Measurements from ENCODE around the gene SFXN5.

GRCh38 chr2:73021371-73022010 lies 50.0 kb downstream of the SFXN5 start:
- TF ChIP-seq CTCF (IDR thresholded peaks at IDR 0.05) (no peak), POLR2A (IDR thresholded peaks at IDR 0.05) (no peak)

Measured in heart left ventricle (tissue), 13 donors.